HUES48 (cell line): ENCODE measurements around the gene TMEM151A.
A peak's percentile ranks its signal among the peaks of the same experiment; 100 is the strongest.

Experiments used
- H3K27ac ChIP-seq: one replicate; pipeline ENCODE4 v1.7.0; 2013; ENCODE audit warnings: low read depth, low read length, inconsistent platforms
- H3K27me3 ChIP-seq: 2 replicates; pipeline ENCODE4 v1.6.1; 2013; ENCODE audit warnings: mild to moderate bottlenecking, low read length; ENCODE audit not compliant: control insufficient read depth, insufficient read depth
- H3K36me3 ChIP-seq: 2 replicates; pipeline ENCODE4 v1.6.1; 2013; ENCODE audit warnings: low read length; ENCODE audit not compliant: control insufficient read depth, insufficient read depth
- H3K4me1 ChIP-seq: 2 replicates; pipeline ENCODE4 v1.6.1; 2013; ENCODE audit warnings: mild to moderate bottlenecking, low read length; ENCODE audit not compliant: control insufficient read depth, insufficient read depth
- H3K4me3 ChIP-seq: 2 replicates; pipeline ENCODE4 v1.5.1; 2013; ENCODE audit warnings: mild to moderate bottlenecking, low read depth, low read length
- H3K9ac ChIP-seq: 2 replicates; pipeline ENCODE4 v1.6.1; 2013; ENCODE audit warnings: mild to moderate bottlenecking, low read depth, low read length, moderate library complexity
- H3K9me3 ChIP-seq: 2 replicates; pipeline ENCODE4 v1.6.1; 2013; ENCODE audit warnings: low read length; ENCODE audit not compliant: control insufficient read depth, insufficient read depth

The TMEM151A gene

GRCh38 chr11:66334605-66335442 lies 43.1 kb downstream of the TMEM151A start:
- Histone ChIP-seq H3K27ac (no peak overlapping the region), H3K27me3 (no peaks in the 10 kb centered on the region), H3K4me1 (peaks cover 18% of the 10 kb centered on the region), H3K36me3 (peaks cover 25% of the 10 kb centered on the region), H3K9me3 (no peaks in the 10 kb centered on the region), H3K9ac (no peak overlapping the region), H3K4me3 (0 out of 2 replicates have a peak overlapping the region, but pooled peaks have one; percentile 53)

- Histone ChIP-seq H3K36me3 (peaks cover 33% of the 10 kb centered on the region), H3K4me3 (peak overlapping the region; percentile 53), H3K9ac (peak overlapping the region; percentile 12; the same call in 1 of the 2 replicates), H3K27me3 (no peaks in the 10 kb centered on the region), H3K9me3 (no peaks in the 10 kb centered on the region), H3K4me1 (peaks cover 18% of the 10 kb centered on the region), H3K27ac (peak overlapping the region; percentile 65)
Observed at GRCh38 chr11:66335531-66336233, 44.0 kb downstream of the TMEM151A start.

GRCh38 chr11:66336234-66337102 lies 44.8 kb downstream of the TMEM151A start, which contains the start of gene RIN1:
TSS of gene RIN1 (minus strand) at chr11:66336434. CDS start at chr11:66336402, 32 bp downstream.
- Histone ChIP-seq H3K9me3 (no peaks in the 10 kb centered on the region), H3K36me3 (peaks cover 41% of the 10 kb centered on the region), H3K27ac (peak within 1 kb of the TSS; percentile 65), H3K27me3 (no peaks in the 10 kb centered on the region), H3K4me3 (peak within 1 kb of the TSS; percentile 53), H3K9ac (peak within 1 kb of the TSS; percentile 12; the same call in 1 of the 2 replicates), H3K4me1 (peaks cover 18% of the 10 kb centered on the region)

- H3K9ac ChIP-seq, result no peak overlapping the region
- peak overlapping the region; percentile 65 for H3K27ac ChIP-seq
- no peak overlapping the region for H3K4me3 ChIP-seq
Observed at GRCh38 chr11:66337103-66337899, 45.6 kb downstream of the TMEM151A start.

GRCh38 chr11:66338276-66339161 lies 46.8 kb downstream of the TMEM151A start:
- H3K36me3 ChIP-seq, result peaks cover 54% of the 10 kb centered on the region
- H3K9me3 ChIP-seq, result no peaks in the 10 kb centered on the region
- H3K27me3 ChIP-seq, result no peaks in the 10 kb centered on the region
- H3K4me3 ChIP-seq, result no peak overlapping the region
- H3K4me1 ChIP-seq, result peaks cover 18% of the 10 kb centered on the region
- no peak overlapping the region for H3K27ac ChIP-seq
- H3K9ac ChIP-seq, result no peak overlapping the region

More at GRCh38 chr11:66337103-66337899, 45.6 kb downstream of the TMEM151A start:
- H3K9me3 ChIP-seq, result no peaks in the 10 kb centered on the region
- H3K36me3 ChIP-seq, result peaks cover 49% of the 10 kb centered on the region
- H3K4me1 ChIP-seq, result peaks cover 18% of the 10 kb centered on the region
- no peaks in the 10 kb centered on the region for H3K27me3 ChIP-seq

- H3K27ac ChIP-seq, result no peak overlapping the region
- H3K36me3 ChIP-seq, result peaks cover 55% of the 10 kb centered on the region
- H3K27me3 ChIP-seq, result no peaks in the 10 kb centered on the region
- no peaks in the 10 kb centered on the region for H3K9me3 ChIP-seq
- H3K9ac ChIP-seq, result no peak overlapping the region
- peaks cover 18% of the 10 kb centered on the region for H3K4me1 ChIP-seq
- H3K4me3 ChIP-seq, result no peak overlapping the region
Observed at GRCh38 chr11:66339162-66339675, 47.5 kb downstream of the TMEM151A start.

- Histone ChIP-seq H3K27me3 (no peaks in the 10 kb centered on the region), H3K4me1 (peaks cover 18% of the 10 kb centered on the region), H3K4me3 (no peak overlapping the region), H3K9me3 (no peaks in the 10 kb centered on the region), H3K27ac (no peak overlapping the region), H3K36me3 (peaks cover 55% of the 10 kb centered on the region), H3K9ac (no peak overlapping the region)
Observed at GRCh38 chr11:66339686-66340483, 48.2 kb downstream of the TMEM151A start.

GRCh38 chr11:66340596-66341501 lies 49.2 kb downstream of the TMEM151A start:
- Histone ChIP-seq H3K36me3 (peaks cover 55% of the 10 kb centered on the region), H3K9me3 (no peaks in the 10 kb centered on the region), H3K9ac (no peak overlapping the region), H3K4me3 (no peak overlapping the region), H3K4me1 (peaks cover 12% of the 10 kb centered on the region), H3K27me3 (no peaks in the 10 kb centered on the region), H3K27ac (no peak overlapping the region)
